HepG2 (cell line): ENCODE results near the gene DNAAF1. TPM values are rescaled to one million over a fixed set of nuclear protein-coding genes. Genes with fewer than 3 reads are reported as not detected.

Experiments used
- ATAC-seq: fragments of 200-7000 bp; cut with Tn5 transposase; 3 replicates; pipeline ENCODE4 v1.9.1; 2020; ENCODE audit warnings: mild to moderate bottlenecking, moderate library complexity
- BruUV-seq: library from RNA; stranded (reverse); fragments of 400-500 nt; replicated peaks from 2 replicates; lab custom pipeline; 2021; lab: Mats Ljungman, UMichigan
- CTCF ChIA-PET: fragments of 300-600 bp; formaldehyde crosslinking; extraction: SDS; loops from one replicate; lab custom pipeline; 2021; ENCODE audit warnings: low total read pairs, inconsistent platforms, low intra/inter-chr PET ratio; lab: Yijun Ruan, JAX
- POLR2A ChIA-PET: fragments of 350-600 bp; sonication (Branson Sonifier 250); formaldehyde crosslinking; loops from one replicate; lab custom pipeline; 2020; ENCODE audit warnings: antibody characterized with exemption, inconsistent platforms; lab: Yijun Ruan, JAX
- DNase-seq: peaks from one replicate; pipeline ENCODE4 v3.0.0-alpha.2; 2015; ENCODE audit warnings: low spot score
- FAIRE-seq: peaks from 3 replicates; lab custom pipeline; 2011; peaks lifted over from hg19 to GRCh38; lab: Jason Lieb, UNC
- H2AFZ ChIP-seq: one replicate; pipeline ENCODE4 v1.6.1; 2011; ENCODE audit warnings: low read length, inconsistent platforms
- H3K27ac ChIP-seq: fragments of 300-600 bp; 3 replicates; pipeline ENCODE4 v1.8.0; 2011; ENCODE audit warnings: mixed run types, mild to moderate bottlenecking, mixed read lengths, low read length, inconsistent platforms; ENCODE audit not compliant: insufficient read depth; ENCODE audit errors: extremely low read length
- H3K27me3 ChIP-seq, 2 experiments: fragments of 200-600 bp in 1 of 2; 2 replicates in 1 of 2; 3 replicates in 1 of 2; pipeline versions ENCODE4 v1.6.0 to v1.8.0; 2011; ENCODE audit warnings: low read length in 2 of 2, mild to moderate bottlenecking in 2 of 2, moderate library complexity in 2 of 2, inconsistent platforms in 1 of 2; ENCODE audit not compliant: insufficient read depth in 2 of 2, control insufficient read depth in 1 of 2
- H3K36me3 ChIP-seq, 2 experiments: fragments of 200-600 bp in 1 of 2; replicated peaks in 1 of 2; 2 replicates in 1 of 2; 3 replicates in 1 of 2; pipeline versions ENCODE4 v1.5.1 to v1.8.0; 2011; ENCODE audit warnings: low read length in 2 of 2, inconsistent platforms in 1 of 2; ENCODE audit not compliant: insufficient read depth in 2 of 2, control insufficient read depth in 1 of 2
- H3K4me1 ChIP-seq: 2 replicates; pipeline ENCODE4 v1.5.1; 2012; ENCODE audit warnings: low read length, inconsistent platforms; ENCODE audit not compliant: insufficient read depth
- H3K4me2 ChIP-seq: 2 replicates; pipeline ENCODE4 v1.6.0; 2011; ENCODE audit warnings: low read depth, low read length, inconsistent platforms
- H3K4me3 ChIP-seq, 3 experiments: fragments of 200-600 bp in 1 of 3; sonication (generic), shearing (Covaris generic) in 1 of 3; replicated peaks in 1 of 3; 2 replicates each; pipeline ENCODE4 v1.5.1; 2011 to 2016; ENCODE audit warnings: low read length in 3 of 3, inconsistent platforms in 2 of 3, low read depth in 2 of 3, mild to moderate bottlenecking in 2 of 3, control low read depth in 1 of 3, mixed read lengths in 1 of 3; ENCODE audit not compliant: insufficient read depth in 1 of 3
- H3K79me2 ChIP-seq: one replicate; pipeline ENCODE4 v1.6.1; 2011; ENCODE audit warnings: low read length, inconsistent platforms; ENCODE audit not compliant: insufficient read depth
- H3K9ac ChIP-seq: 2 replicates; pipeline ENCODE4 v1.6.0; 2011; ENCODE audit warnings: mild to moderate bottlenecking, low read depth, low read length, inconsistent platforms; ENCODE audit not compliant: insufficient read depth
- H3K9me3 ChIP-seq: 2 replicates; pipeline ENCODE4 v1.5.1; 2012; ENCODE audit warnings: mild to moderate bottlenecking, low read length
- H4K20me1 ChIP-seq: 2 replicates; pipeline ENCODE4 v1.6.0; 2011; ENCODE audit warnings: inconsistent platforms, mild to moderate bottlenecking, low read length, moderate library complexity; ENCODE audit not compliant: insufficient read depth
- ATF7-NPFF ChIP-seq: sonication (generic); formaldehyde crosslinking; IDR thresholded peaks from 2 replicates; pipeline ENCODE4 v1.8.1; 2023; ENCODE audit warnings: mild to moderate bottlenecking, low read depth, missing genetic modification reagents, moderate library complexity
- BRD4 ChIP-seq: sonication (generic); formaldehyde crosslinking; IDR thresholded peaks from 2 replicates; pipeline ENCODE4 v1.4.0; 2020; ENCODE audit warnings: missing genetic modification reagents
- MYNN ChIP-seq: sonication (generic); formaldehyde crosslinking; IDR thresholded peaks from 2 replicates; pipeline ENCODE4 v1.4.0; 2020; ENCODE audit warnings: mild to moderate bottlenecking, low read depth, missing genetic modification reagents
- SKI ChIP-seq: fragments of 450-650 bp; IDR thresholded peaks from one replicate; pipeline ENCODE4 v1.6.1; 2018; ENCODE audit warnings: mild to moderate bottlenecking; ENCODE audit not compliant: partially characterized antibody
- SNAPC2 ChIP-seq: sonication (generic); formaldehyde crosslinking; IDR thresholded peaks from 2 replicates; pipeline ENCODE4 v1.8.1; 2022; ENCODE audit warnings: mild to moderate bottlenecking, missing genetic modification reagents
- SRSF4 ChIP-seq: fragments of 200-400 bp; formaldehyde crosslinking; IDR thresholded peaks from one replicate; pipeline ENCODE4 v1.6.1; 2018; ENCODE audit warnings: mild to moderate bottlenecking, low read depth, low read length, moderate library complexity; ENCODE audit not compliant: poor library complexity, severe bottlenecking
- ZBTB7A ChIP-seq: sonication (generic); formaldehyde crosslinking; IDR thresholded peaks from 2 replicates; pipeline ENCODE4 v1.8.0; 2022; ENCODE audit warnings: mild to moderate bottlenecking, missing genetic modification reagents
- ZNF260 ChIP-seq: sonication (generic); formaldehyde crosslinking; IDR thresholded peaks from 2 replicates; pipeline ENCODE4 v1.4.0; 2020; ENCODE audit warnings: missing genetic modification reagents, low read depth, mild to moderate bottlenecking, borderline replicate concordance
- WGBS: methylation state at CpG from one replicate; pipeline ENCODE4 v1.1.6; 2017; ENCODE audit warnings: low lambda C conversion rate; 5-methylcytosine and 5-hydroxymethylcytosine counted together
- in situ Hi-C: cut with HindIII; loops from 2 replicates; pipeline ENCODE4 v1.10.0; 2017; ENCODE audit warnings: low pct_unique_long_range_greater_than_20kb; ENCODE audit not compliant: extremely low pct_ligation_motif_present
- intact Hi-C: fragments of 100-400 bp; cut with micrococcal nuclease; formaldehyde crosslinking; loops from one replicate; pipeline ENCODE4 v1.10.0; 2022; ENCODE audit not compliant: unreplicated experiment
- polyA plus RNA-seq, 8 experiments: library from polyadenylated mRNA; depleted of rRNA in 3 of 8; stranded (reverse) in 7 of 8; unstranded in 1 of 8; fragments of >200 nt; fragmentation: Illumina TruSeq in 4 of 8; extraction: Trizol in 4 of 8; gene quantifications; 2 replicates each; pipeline versions ENCODE4 v1.2.1 to v1.2.3, GENCODE V29; 2011 to 2016; ENCODE audit warnings: low read depth in 4 of 8, missing spikeins in 1 of 8, mixed read lengths in 1 of 8; ENCODE audit not compliant: insufficient read depth in 1 of 8
- total RNA-seq, 5 experiments: library from RNA; depleted of rRNA; stranded (reverse); fragments of >200 nt; fragmentation: Illumina TruSeq; extraction: Trizol; gene quantifications; 2 replicates each; pipeline ENCODE4 v1.2.3, GENCODE V29; 2016; ENCODE audit warnings: low read depth in 1 of 5
- TF ChIP-seq, protein P1 (sequence below): fragments of 450-650 bp; IDR thresholded peaks from 2 replicates; pipeline ENCODE4 v1.6.1; 2016
- TF ChIP-seq, protein P2 (sequence below): sonication (generic); formaldehyde crosslinking; IDR thresholded peaks from 2 replicates; pipeline ENCODE4 v1.5.1; 2020; ENCODE audit warnings: mild to moderate bottlenecking, missing genetic modification reagents, moderate library complexity
- TF ChIP-seq, protein P3 (sequence below): sonication (generic); formaldehyde crosslinking; IDR thresholded peaks from 2 replicates; pipeline ENCODE4 v1.4.0; 2020; ENCODE audit warnings: missing genetic modification reagents, borderline replicate concordance

The DNAAF1 gene
- total and polyA plus RNA-seq, 2 of the 13 experiments (the other 11 are each of a cell fraction or from before 2014, with no cell fraction given) = 0.04 TPM; not detected in 1

- TF ChIP-seq ATF7-NPFF (no peak), BRD4 (no peak), SRSF4 (no peak), SKI (no peak), MYNN (CRISPR knock-in tag) (no peak), ZNF260 (CRISPR knock-in tag) (no peak), ZBTB7A (no peak), SNAPC2 (CRISPR knock-in tag) (no peak)
- TF ChIP-seq, protein P1, sequence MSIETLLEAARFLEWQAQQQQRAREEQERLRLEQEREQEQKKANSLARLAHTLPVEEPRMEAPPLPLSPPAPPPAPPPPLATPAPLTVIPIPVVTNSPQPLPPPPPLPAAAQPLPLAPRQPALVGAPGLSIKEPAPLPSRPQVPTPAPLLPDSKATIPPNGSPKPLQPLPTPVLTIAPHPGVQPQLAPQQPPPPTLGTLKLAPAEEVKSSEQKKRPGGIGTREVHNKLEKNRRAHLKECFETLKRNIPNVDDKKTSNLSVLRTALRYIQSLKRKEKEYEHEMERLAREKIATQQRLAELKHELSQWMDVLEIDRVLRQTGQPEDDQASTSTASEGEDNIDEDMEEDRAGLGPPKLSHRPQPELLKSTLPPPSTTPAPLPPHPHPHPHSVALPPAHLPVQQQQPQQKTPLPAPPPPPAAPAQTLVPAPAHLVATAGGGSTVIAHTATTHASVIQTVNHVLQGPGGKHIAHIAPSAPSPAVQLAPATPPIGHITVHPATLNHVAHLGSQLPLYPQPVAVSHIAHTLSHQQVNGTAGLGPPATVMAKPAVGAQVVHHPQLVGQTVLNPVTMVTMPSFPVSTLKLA = no peak
- TF ChIP-seq, protein P2, sequence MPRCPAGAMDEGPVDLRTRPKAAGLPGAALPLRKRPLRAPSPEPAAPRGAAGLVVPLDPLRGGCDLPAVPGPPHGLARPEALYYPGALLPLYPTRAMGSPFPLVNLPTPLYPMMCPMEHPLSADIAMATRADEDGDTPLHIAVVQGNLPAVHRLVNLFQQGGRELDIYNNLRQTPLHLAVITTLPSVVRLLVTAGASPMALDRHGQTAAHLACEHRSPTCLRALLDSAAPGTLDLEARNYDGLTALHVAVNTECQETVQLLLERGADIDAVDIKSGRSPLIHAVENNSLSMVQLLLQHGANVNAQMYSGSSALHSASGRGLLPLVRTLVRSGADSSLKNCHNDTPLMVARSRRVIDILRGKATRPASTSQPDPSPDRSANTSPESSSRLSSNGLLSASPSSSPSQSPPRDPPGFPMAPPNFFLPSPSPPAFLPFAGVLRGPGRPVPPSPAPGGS = no peak
- TF ChIP-seq, protein P3, sequence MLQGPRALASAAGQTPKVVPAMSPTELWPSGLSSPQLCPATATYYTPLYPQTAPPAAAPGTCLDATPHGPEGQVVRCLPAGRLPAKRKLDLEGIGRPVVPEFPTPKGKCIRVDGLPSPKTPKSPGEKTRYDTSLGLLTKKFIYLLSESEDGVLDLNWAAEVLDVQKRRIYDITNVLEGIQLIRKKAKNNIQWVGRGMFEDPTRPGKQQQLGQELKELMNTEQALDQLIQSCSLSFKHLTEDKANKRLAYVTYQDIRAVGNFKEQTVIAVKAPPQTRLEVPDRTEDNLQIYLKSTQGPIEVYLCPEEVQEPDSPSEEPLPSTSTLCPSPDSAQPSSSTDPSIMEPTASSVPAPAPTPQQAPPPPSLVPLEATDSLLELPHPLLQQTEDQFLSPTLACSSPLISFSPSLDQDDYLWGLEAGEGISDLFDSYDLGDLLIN (CRISPR knock-in tag) = no peak
- TF ChIP-seq, all 625 proteins: peak for 0
- ChIA-PET POLR2A (no interaction called here), CTCF (no interaction called here)
- intact Hi-C loops (no loop called here), in situ Hi-C loops (loop anchor here (25.0 kb wide), 1 partner anchor 220 kb away; the partner anchor contains the start of genes NECAB2 and OSGIN1)
- H3K9ac ChIP-seq = no peak overlapping the region
- no peak overlapping the region for H2AFZ ChIP-seq
- H3K79me2 ChIP-seq = peaks cover 25% of the 10 kb centered on the region
- WGBS = 98% methylated on average over 12 of the region's 18 CpGs
- FAIRE-seq = no peak
- no peaks in the 10 kb centered on the region for H4K20me1 ChIP-seq
- H3K4me3 ChIP-seq = no peak overlapping the region
- peaks cover 20% of the 10 kb centered on the region for H3K4me1 ChIP-seq
- no peak overlapping the region for H3K4me2 ChIP-seq
- DNase-seq = no peak
- no peak for ATAC-seq
- H3K27me3 ChIP-seq = no peaks in the 10 kb centered on the region
- H3K36me3 ChIP-seq = peaks cover 25 to 56% of the 10 kb centered on the region in 2 experiments; a peak in 4 of 5 replicates
- H3K9me3 ChIP-seq = no peaks in the 10 kb centered on the region
- BruUV-seq = no TSS peak
- no peak overlapping the region for H3K27ac ChIP-seq
Observed at GRCh38 chr16:84182104-84182503, 37.0 kb downstream of the DNAAF1 start.
